Pancreas (tissue), 10 donors: ENCODE measurements around the gene ARL16. TPM values are rescaled to one million over a fixed set of nuclear protein-coding genes. Genes with fewer than 3 reads are reported as not detected.

Experiments
- ATAC-seq, 4 donors: fragments of 200-7000 bp; cut with Tn5 transposase; one replicate each; pipeline versions ENCODE4 v1.8.0 to v1.9.1; 2020; ENCODE audit warnings: mild to moderate bottlenecking in 4 of 4, moderate library complexity in 4 of 4
- DNase-seq, 6 donors: peaks; one replicate each; pipeline ENCODE4 v3.0.0-alpha.2; 2020
- FAIRE-seq: peaks from 2 replicates; lab custom pipeline; 2012; peaks lifted over from hg19 to GRCh38; lab: Jason Lieb, UNC
- H3K27ac ChIP-seq, 4 donors: fragments of 200-600 bp; sonication (generic); 1 replicate in 3 of 4; 2 replicates in 1 of 4; pipeline versions ENCODE4 v1.5.0 to v1.8.0; 2020
- H3K27me3 ChIP-seq, 4 donors: fragments of 200-600 bp; one replicate each; pipeline ENCODE4 v1.8.0; 2021
- H3K36me3 ChIP-seq, 3 donors: fragments of 200-600 bp; sonication (generic) in 1 of 3; one replicate each; pipeline versions ENCODE4 v1.5.0 to v1.8.0; 2020 to 2021
- H3K4me1 ChIP-seq, 3 donors: fragments of 200-600 bp; one replicate each; pipeline ENCODE4 v1.8.0; 2021
- H3K4me3 ChIP-seq, 4 donors: fragments of 200-600 bp; sonication (generic) in 2 of 4; one replicate each; pipeline versions ENCODE4 v1.5.0 to v1.8.0; 2020 to 2021
- H3K9me3 ChIP-seq, 4 donors: fragments of 200-600 bp; one replicate each; pipeline ENCODE4 v1.8.0; 2021
- WGBS, 2 donors: extraction: QIAGEN DNeasy Blood & Tissue Kit; methylation state at CpG; one replicate each; pipeline ENCODE4 v1.1.7; 2013; 5-methylcytosine and 5-hydroxymethylcytosine counted together
- intact Hi-C, 3 donors: fragments of 100-400 bp; cut with DNase I; formaldehyde crosslinking; loops; one replicate each; pipeline versions ENCODE4 v1.11.1 to v1.14.2; 2022
- polyA plus RNA-seq, 2 donors: library from polyadenylated mRNA; stranded (reverse); fragments of 200-250 nt; gene quantifications; one replicate each; pipeline ENCODE4 v1.2.3, GENCODE V29; 2013
- total RNA-seq, 6 donors: library from RNA; stranded (reverse); fragmentation: NEBNext Ultra II Directional in 4 of 6; extraction: Animal tissue kit (Norgen Biotek cat#: 25700) in 4 of 6; gene quantifications; one replicate each; pipeline versions ENCODE4 v1.2.1 to v1.2.4, GENCODE V29; 2021 to 2023
- TF ChIP-seq, protein P1 (sequence below), 4 donors: fragments of 200-600 bp; sonication (generic) in 3 of 4; IDR thresholded peaks; one replicate each; pipeline versions ENCODE4 v1.5.0 to v1.8.0; 2021; ENCODE audit warnings: antibody characterized with exemption in 4 of 4
- donor health status: healthy with polysubstance abuse.
- donor health status: DM: no; HTN: no; CAD: no; lungs with moderate emphysema.
- donor health status: DM: no; HTN: no; CAD: no.
- donor health status: control.
- donor health status: control.
- donor health status: Bipolar disorder and iron deficiency.
- donor health status: DM: yes; HTN: yes; CAD: no.
- donor health status: DM: no; HTN: no; CAD: no.
- donor health status: DM: no; HTN: no; CAD: no.
- donor health status: DM: yes; HTN: yes; CAD: no.

Gene ARL16
- total and polyA plus RNA-seq, 8 donors, result 10.5 to 119 (median 13.7) TPM

DNA sequence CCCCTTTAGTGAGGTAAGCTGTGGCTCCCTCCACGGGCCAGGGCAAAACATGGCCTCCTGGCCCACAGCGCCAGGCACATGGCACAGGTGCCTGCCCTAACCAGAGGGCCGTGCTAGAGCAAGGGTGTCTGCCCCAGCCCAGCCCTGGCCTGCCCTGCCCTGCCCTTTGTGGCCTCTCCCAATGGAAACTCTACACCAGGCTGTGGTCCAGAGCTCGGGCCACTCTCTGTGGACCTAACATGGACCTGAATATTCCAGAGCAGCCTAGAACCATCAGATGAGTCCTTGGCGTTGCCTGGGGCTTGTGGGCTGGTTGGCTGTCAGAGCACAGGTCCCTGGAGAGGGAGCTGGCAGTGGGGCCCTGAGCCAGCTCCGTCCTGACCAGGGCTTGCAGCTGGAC, 11.6 kb upstream of the ARL16 start:
- FAIRE-seq (no peak), DNase-seq (no peak), ATAC-seq (no peak)
- Histone ChIP-seq H3K4me1 (no peaks in the 10 kb centered on the region), H3K27me3 (no peaks in the 10 kb centered on the region), H3K4me3 (no peak overlapping the region), H3K36me3 (peaks cover 4 to 66% (median 25%) of the 10 kb centered on the region in 3 donors), H3K27ac (no peak overlapping the region), H3K9me3 (no peaks in the 10 kb centered on the region)
- TF ChIP-seq, protein P1, sequence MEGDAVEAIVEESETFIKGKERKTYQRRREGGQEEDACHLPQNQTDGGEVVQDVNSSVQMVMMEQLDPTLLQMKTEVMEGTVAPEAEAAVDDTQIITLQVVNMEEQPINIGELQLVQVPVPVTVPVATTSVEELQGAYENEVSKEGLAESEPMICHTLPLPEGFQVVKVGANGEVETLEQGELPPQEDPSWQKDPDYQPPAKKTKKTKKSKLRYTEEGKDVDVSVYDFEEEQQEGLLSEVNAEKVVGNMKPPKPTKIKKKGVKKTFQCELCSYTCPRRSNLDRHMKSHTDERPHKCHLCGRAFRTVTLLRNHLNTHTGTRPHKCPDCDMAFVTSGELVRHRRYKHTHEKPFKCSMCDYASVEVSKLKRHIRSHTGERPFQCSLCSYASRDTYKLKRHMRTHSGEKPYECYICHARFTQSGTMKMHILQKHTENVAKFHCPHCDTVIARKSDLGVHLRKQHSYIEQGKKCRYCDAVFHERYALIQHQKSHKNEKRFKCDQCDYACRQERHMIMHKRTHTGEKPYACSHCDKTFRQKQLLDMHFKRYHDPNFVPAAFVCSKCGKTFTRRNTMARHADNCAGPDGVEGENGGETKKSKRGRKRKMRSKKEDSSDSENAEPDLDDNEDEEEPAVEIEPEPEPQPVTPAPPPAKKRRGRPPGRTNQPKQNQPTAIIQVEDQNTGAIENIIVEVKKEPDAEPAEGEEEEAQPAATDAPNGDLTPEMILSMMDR (IDR thresholded peaks at IDR 0.05), result no peak
- WGBS, 2 donors, result 91 to 95% methylated on average over 6 of the region's 6 CpGs
- intact Hi-C loops, result no loop called here

DNA sequence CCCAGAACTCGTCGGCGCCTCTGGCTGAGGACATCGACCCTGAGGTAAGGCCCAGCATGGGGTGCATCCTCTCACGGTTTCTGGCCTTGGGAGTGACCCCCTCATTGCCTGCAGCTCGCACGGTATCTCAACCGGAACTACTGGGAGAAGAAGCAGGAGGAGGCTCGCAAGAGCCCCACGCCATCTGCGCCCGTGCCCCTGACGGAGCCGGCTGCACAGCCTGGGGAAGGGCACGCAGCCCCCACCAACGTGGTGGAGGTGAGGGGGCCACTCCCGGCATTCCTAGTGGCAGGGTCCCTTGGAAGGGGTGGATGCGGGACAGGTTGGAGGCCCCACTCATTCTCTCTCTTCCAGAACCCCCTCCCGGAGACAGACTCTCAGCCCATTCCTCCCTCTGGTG, 11.2 kb upstream of the ARL16 start:
- 91 to 94% methylated on average over 14 to 19 of the region's 19 CpGs for WGBS, 2 donors
- TF ChIP-seq, protein P1 (IDR thresholded peaks at IDR 0.05), result no peak
- Histone ChIP-seq H3K9me3 (no peaks in the 10 kb centered on the region), H3K27ac (no peak overlapping the region), H3K36me3 (peaks cover 4 to 69% (median 25%) of the 10 kb centered on the region in 3 donors), H3K4me1 (no peaks in the 10 kb centered on the region), H3K4me3 (no peak overlapping the region), H3K27me3 (no peaks in the 10 kb centered on the region)
- FAIRE-seq, result no peak
- peak in 1 of 6 donors; percentile 31 for DNase-seq
- intact Hi-C loops, result no loop called here
- no peak for ATAC-seq

DNA sequence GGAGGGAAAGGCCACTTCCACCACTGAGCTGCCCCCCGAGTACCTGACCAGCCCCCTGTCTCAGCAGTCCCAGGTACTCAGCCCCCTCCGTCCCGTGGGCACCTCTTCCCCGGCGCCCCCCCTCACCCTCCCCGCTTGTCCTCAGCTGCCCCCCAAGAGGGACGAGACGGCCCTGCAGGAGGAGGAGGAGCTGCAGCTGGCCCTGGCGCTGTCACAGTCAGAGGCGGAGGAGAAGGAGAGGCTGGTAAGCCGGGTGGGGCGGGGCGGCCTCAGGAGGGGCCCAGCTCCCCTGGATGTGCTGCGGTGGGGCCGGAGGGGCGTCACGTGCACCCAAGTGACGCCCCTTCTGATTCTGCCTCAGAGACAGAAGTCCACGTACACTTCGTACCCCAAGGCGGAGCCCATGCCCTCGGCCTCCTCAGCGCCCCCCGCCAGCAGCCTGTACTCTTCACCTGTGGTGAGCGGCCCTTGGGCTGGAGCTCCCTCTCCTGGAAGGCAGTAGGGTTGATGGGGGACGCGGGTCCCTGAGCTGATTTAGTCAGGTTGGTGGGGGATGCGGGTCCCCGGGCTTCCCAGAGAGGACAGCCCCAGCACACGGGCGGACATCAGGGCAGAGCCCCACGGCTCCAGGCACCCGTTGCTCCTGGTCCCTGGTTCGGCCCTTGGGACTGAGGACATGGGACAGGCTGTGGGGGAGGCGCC, 10.1 kb upstream of the ARL16 start:
- Histone ChIP-seq H3K4me3 (no peak overlapping the region), H3K27me3 (no peaks in the 10 kb centered on the region), H3K27ac (no peak overlapping the region), H3K4me1 (no peaks in the 10 kb centered on the region), H3K9me3 (no peaks in the 10 kb centered on the region), H3K36me3 (peaks cover 4 to 71% (median 25%) of the 10 kb centered on the region in 3 donors)
- FAIRE-seq (no peak), ATAC-seq (no peak), DNase-seq (peak in 1 of 6 donors; percentile 65)
- 89 to 95% methylated on average over 28 to 35 of the region's 35 CpGs for WGBS, 2 donors
- TF ChIP-seq, protein P1 (IDR thresholded peaks at IDR 0.05), result no peak
- intact Hi-C loops, result no loop called here

DNA sequence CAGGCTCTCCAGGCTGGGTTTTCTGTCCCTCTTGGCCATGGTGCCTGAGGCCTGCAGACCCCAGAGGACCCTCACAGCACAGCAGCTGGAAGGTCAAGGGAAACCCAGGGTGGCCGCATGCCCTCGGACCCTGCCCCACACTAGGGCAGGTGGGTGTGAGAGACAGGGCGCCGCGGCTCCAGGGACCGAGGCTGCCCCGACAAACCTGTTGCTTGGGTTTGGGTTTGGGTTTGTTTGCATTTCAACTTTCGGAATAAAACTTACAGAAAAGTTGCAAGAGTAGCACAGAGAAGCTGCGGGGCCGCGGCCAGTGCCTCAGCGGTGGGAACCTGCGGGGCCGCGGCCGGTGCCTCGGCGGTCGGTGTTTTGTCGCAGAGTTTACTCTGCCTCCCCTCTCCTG, 8.0 kb upstream of the ARL16 start:
- Histone ChIP-seq H3K27ac (no peak overlapping the region), H3K4me3 (no peak overlapping the region), H3K9me3 (no peaks in the 10 kb centered on the region), H3K36me3 (peaks cover 4 to 82% (median 37%) of the 10 kb centered on the region in 3 donors), H3K4me1 (no peaks in the 10 kb centered on the region), H3K27me3 (no peaks in the 10 kb centered on the region)
- FAIRE-seq, result no peak
- intact Hi-C loops, result no loop called here
- 95 to 96% methylated on average over 20 of the region's 20 CpGs for WGBS, 2 donors
- DNase-seq, result no peak
- TF ChIP-seq, protein P1 (IDR thresholded peaks at IDR 0.05), result no peak
- no peak for ATAC-seq

DNA sequence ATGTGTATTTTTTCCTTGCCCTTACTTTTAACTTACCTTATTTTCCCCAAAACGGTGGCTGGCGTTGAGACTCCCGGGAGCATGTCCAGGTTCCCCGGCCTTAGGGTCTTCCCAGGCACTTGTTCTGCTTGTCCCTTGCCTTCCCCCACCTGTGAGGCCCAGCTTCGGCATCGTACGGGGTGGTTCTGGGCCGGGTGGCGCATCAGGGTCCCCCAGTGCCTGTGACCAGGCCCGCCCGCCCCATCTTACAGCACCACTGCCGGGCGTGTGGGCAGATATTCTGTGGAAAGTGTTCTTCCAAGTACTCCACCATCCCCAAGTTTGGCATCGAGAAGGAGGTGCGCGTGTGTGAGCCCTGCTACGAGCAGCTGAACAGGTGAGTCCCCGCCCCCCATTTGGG, 7.6 kb upstream of the ARL16 start:
- WGBS, 2 donors, result 88 to 92% methylated on average over 18 of the region's 18 CpGs
- no peaks in the 10 kb centered on the region for H3K4me1 ChIP-seq
- FAIRE-seq, result no peak
- intact Hi-C loops, result no loop called here
- DNase-seq, result peak in 1 of 6 donors; percentile 49
- ATAC-seq, result no peak
- no peaks in the 10 kb centered on the region for H3K9me3 ChIP-seq
- no peak overlapping the region for H3K27ac ChIP-seq
- no peaks in the 10 kb centered on the region for H3K27me3 ChIP-seq
- TF ChIP-seq, protein P1 (IDR thresholded peaks at IDR 0.05), result no peak
- H3K36me3 ChIP-seq, result peaks cover 4 to 82% (median 37%) of the 10 kb centered on the region in 3 donors
- no peak overlapping the region for H3K4me3 ChIP-seq
